ENCODE data around the gene PAIP2.

DNA sequence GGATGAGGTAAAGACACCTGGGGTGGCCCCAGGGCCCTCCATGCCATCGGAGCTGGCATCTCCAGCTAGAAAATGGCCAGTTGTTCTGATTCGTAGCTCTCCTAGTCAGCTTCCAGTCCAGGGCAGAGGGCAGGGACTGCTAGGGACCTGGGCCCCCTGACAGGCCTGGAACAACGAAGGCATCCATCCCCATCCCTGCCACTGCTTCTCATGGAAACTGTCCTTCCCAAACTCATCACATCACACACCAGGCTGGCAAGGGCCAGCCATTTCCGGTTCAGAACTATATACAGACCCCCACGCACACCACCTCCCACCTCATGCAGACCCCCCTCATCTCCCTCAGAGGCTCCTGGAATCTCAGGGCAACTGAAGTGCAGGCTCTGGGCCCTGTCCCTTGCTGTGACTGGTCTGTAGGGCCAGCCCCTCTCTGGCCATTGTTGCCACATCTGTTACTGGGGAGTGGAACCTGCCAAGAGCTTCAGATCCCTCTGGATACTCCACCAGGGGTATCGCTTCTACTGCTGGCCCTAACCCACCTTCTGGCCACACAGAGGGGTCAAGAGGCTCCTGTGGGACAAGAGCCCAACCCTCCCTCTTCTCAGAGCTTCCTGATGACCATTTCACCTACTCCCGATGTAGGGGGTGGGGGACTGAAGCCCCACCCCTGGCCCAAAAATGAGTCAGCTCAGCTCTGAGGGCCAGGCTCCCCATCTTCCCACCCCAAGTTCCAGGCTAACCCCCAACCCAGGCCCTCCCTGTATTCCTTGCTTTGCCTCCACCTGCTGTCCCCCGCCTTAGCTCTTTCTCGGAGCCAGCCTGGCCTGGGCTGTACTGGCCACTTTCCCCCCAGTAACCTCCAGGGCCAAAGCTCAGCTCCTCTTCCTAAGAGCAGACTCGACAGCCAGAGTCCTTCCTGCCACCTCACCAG lies 49.2 kb downstream of the PAIP2 start:
- no peak for TF ChIP-seq POLR2A (IDR thresholded peaks at IDR 0.05; ENCODE audit: low read length)
- TF ChIP-seq GATA1 (IDR thresholded peaks at IDR 0.05; ENCODE audit: low read depth, low read length) = no peak

Data from erythroblast (primary cell).